ENCODE results near the gene EEF2.
"Not testable (repeated sequence)": the region's sequence is repeated elsewhere in the genome, so short reads cannot be mapped to it uniquely, and the experiment has no call there.

The EEF2 gene

DNA sequence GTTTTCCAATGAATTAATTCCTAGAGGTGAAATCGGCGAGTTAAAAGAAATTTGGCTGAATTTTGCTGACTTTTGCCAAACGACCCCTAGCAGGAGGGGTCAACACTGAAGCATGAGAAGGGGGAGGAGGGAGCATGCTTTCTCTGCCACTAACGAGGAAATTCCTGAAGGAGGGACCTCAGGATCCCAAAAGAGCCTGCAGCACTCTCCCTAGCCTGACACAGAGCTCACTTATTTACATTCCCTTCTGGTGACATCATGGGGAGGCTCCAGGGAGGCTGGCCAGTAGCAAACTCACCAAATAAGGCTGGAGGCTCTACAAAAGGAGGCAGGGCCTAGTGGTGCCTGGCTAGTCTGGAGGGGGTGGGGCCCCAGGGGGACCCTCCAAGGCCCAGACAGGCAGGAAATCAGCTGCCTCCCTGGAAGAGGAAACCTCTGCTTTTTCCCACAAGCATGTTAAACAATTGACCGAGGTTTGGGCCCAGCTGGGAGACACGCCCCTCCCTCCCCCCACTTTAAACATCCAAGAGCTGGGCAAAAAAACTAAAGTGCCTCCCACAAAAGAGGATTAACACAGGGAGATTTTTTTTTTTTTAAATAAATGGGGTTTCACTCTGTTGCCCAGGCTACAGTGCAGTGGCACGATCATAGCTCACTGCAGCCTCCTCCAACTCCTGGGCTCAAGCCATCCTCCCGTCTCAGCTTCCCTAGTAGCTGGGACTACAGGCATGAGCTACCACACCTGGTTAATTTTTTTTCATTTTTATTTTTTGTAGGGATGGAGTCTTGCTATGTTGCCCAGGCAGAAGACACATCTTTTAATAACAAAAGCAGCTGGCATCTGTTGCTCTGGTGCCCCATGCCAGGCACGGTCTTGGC, 16.5 kb downstream of the EEF2 start:
- DNase-seq, result peak; percentile 48 to 72

DNA sequence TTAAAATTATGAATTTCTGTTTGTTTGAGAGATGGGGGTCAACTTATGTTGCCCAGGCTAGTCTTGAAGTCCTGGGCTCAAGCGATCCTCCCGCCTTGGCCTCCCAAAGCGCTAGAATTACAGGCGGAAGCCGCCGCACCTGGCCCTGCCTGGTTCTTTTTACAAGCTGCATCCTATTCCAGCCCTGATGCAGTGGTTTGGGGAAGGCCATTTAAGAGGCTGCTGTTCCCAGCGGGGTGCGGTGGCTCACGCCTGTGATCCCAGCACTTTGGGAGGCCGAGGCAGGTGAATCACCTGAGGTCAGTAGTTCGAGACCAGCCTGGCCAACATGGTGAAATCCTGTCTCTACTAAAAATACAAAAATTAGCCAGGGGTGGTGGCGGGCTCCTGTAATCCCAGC, 17.3 kb downstream of the EEF2 start:
- DNase-seq, result not testable (repeated sequence)

GRCh38 chr19:3966051-3967017, 18.9 kb downstream of the EEF2 start:
- peak; percentile 53 to 79 for DNase-seq

- no peak for DNase-seq
Observed at GRCh38 chr19:3964256-3965194, 20.7 kb downstream of the EEF2 start.

DNA sequence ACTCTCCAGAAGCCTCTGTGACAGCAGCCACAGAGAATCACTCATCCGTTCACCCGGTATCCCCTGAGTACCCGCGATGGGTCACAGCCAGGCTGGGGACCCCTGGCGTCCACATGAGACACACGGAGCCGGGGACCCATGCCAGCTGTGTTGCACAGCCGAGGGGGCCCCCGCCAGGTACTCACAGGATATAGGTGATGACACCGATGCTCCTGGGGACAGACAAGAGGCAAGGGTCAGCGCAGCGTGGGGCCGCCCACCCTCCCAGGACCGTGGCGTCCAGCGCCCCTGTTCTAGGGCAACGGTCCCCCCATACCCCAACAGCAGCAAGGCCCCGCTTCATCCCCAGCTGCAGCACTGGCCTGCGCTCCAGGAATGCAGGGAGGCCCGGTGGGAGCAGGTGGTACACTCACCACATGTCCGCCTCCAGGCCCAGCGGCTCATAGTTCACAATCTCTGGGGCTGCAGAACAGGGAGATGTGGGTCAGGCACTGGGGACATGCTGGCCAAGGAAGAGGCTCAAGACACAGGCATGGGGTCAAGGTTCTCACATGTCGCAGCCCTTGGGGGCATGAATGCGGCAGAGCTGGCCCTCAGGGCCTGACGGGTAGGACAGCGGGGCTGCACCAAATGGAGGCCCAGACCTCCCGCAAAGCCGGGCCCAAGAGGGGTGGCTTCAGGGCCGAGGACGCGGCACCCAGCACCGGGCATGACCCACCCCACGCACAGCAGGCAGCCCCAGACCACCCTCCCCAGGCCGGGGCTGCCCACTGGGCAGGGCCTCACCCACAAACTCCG, 21.6 kb downstream of the EEF2 start:
- DNase-seq, result no peak

- no peak for DNase-seq
Observed at GRCh38 chr19:3961007-3961406, 24.3 kb downstream of the EEF2 start.

DNA sequence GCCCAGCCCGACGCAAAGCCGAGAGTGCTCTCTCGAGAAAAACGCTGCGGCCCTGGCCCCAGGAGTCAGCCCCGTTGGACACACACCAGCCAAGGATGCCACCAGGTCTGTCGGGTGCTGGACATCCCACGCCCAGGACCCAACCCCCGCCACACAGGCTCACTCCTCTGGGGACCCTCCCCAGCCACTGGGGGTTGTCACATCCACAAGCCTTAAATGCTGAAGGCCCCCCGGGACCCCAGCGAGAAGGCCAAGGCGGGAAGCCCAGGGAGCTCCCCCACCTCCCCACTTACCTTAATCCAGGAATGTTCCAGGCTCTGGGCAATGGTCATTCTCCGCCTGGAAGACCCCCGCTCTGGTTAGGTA, 25.5 kb downstream of the EEF2 start:
- no peak for DNase-seq

DNA sequence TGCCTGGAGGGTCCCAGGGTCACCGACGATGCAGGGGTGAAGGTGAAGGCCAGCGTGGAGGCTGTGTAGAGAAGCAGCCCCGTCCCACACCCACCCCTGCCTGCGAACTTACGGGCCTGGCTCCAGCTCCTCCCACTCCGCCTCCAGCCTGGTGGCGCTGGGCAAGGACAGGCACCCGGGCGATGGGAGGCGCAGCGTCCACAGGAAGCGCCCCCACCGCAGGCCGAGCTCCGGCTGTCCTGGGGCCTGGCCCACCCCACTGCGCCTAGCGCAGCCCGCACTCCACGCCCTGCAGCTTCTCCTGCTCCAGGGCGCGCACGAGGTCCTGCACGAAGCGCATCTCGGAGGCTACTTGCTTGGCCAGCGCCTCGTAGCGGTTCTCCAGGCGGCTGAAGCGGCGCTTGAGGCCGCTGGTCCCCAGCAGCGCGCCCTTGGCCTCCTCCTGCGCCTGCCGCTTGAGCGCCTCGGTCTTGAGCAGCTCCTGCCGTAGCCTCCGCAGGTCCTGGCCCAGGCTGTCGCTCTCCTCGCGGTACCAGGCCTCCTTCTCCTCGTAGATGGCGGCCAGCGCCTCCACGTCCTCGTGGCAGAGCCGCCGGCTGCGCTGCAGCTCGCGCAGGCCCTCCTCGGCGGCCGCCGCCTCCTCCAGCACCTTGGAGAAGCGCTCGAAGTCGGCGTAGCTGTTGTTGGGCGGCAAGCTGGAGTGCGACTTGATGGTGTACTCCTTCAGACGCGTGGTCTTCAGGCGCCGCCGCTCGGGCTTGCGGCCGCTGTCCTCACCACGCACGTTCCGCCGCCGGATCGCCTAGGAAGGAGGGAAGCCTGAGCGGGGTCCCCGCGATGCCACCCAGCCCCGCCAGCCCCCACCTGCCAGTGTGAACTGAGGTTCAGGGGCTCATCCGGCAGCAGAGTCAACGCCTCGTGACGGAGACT, 26.2 kb downstream of the EEF2 start:
- no peak for DNase-seq

DNA sequence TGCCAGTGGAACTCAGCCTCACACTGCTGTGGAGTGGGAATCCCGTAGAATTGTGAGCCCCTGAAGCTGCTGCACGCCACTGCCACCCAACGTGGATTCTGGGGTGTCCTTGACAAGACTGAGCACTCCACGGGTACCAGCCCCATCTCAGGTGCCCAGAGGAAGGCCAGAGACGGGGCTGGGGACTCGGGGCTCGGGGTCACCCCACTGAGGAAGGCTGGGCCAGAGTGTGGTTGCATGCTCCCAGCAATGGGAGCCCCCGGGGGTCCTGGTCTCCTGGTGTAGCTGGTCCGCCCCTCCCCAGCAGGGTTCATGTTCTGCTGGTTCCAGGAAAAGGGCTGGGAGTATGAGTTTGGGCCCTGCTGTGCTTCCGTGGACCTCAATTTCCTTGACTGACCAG, 29.6 kb downstream of the EEF2 start:
- DNase-seq, result no peak

- not testable (repeated sequence) for DNase-seq
Observed at GRCh38 chr19:3955276-3955675, 30.0 kb downstream of the EEF2 start.

DNA sequence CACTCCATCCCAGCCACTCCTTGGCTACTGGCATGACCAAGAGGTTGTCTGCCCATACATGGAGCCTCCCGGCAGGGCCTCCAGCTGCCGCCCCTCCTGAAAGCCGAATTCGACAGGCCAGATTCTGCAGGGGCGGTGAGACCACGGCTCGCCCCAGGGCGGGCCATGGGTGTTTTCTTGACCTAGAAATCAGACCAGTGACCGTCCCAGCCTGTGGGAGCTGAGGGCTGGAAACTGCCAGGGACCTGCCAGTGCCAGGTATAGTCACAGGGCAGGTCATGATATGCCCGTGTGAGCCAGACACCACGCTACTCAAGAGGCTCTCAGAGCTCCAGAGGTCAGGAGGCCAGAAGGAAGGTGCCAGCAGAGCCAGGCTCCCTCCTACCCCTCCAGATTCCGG, 31.2 kb downstream of the EEF2 start:
- no peak for DNase-seq

- not testable (repeated sequence) for DNase-seq
Observed at GRCh38 chr19:3952755-3953276, 32.4 kb downstream of the EEF2 start.

GRCh38 chr19:3950871-3951861, 34.1 kb downstream of the EEF2 start:
- DNase-seq, result no peak

GRCh38 chr19:3949997-3950859, 35.0 kb downstream of the EEF2 start:
- no peak for DNase-seq

- no peak for DNase-seq
Observed at GRCh38 chr19:3949294-3949693, 36.0 kb downstream of the EEF2 start.

DNA sequence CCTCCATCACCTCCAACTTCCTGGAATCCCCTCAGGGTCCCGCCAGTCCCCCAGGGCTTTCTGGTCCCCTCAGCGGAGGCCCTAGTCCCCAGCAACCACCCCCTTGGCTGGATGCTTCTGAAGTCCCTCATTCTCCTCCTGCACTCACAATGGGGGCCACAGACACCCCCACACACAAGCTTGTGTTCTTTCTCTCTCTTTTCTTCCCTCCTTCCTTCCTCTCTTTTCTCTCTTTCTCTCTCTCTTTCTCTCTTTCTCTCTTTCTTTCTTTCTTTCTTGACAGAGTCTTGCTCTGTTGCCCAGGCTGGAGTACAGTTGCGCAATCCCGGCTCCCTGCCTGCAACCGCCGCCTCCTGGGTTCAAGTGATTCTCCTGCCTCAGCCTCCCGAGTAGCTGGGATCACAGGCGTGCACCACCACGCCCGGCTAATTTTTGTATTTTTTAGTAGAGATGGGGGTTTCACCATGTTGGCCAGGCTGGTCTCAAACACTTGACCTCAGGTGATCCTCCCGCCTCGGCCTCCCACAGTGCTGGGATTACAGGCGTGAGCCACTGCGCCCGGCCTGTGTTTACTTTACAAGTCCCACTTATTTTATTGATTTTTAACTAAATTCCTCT, 37.8 kb downstream of the EEF2 start:
- not testable (repeated sequence) for DNase-seq

DNA sequence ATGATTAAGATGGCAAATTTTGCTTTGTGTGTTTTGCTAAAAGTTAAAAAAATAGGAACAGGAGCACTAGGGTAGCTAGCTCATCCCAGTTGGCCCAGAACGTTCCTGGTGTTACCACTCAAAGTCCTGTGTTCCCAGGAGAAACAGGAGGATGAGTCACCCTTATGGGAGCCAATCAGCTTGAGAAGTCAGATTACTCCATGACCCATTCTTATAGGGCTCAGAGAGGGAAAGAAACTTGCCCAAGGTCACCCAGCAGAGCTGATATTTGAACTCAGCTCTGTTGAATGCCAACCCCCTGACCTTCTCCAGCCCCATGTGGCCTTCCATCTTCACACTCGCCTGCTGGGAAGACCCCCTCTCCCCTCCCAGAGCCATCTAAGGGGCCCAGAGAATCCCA, 39.4 kb downstream of the EEF2 start:
- DNase-seq, result no peak
